Left lung (tissue), 10 donors: ENCODE data around the gene STIM2. TPM values are rescaled to one million over a fixed set of nuclear protein-coding genes. Genes with fewer than 3 reads are reported as not detected.

Experiments used
- ATAC-seq: fragments of 200-7000 bp; cut with Tn5 transposase; one replicate; pipeline ENCODE4 v1.9.1; 2020; ENCODE audit warnings: moderate library complexity
- DNase-seq, 4 donors: peaks; one replicate each; pipeline ENCODE4 v3.0.0-alpha.2; 2013 to 2020
- H3K27ac ChIP-seq, 2 donors: fragments of 200-600 bp; sonication (generic) in 1 of 2; one replicate each; pipeline versions ENCODE4 v1.5.0 to v1.8.0; 2020 to 2021
- H3K27me3 ChIP-seq, 2 donors: fragments of 200-600 bp; sonication (generic) in 1 of 2; one replicate each; pipeline versions ENCODE4 v1.5.0 to v1.8.0; 2020 to 2021
- H3K36me3 ChIP-seq, 2 donors: fragments of 200-600 bp; sonication (generic) in 1 of 2; one replicate each; pipeline versions ENCODE4 v1.5.0 to v1.8.0; 2020 to 2021
- H3K4me1 ChIP-seq, 2 donors: fragments of 200-600 bp; one replicate each; pipeline ENCODE4 v1.8.0; 2021
- H3K4me3 ChIP-seq, 2 donors: fragments of 200-600 bp; sonication (generic) in 1 of 2; one replicate each; pipeline versions ENCODE4 v1.5.0 to v1.8.0; 2020 to 2021; ENCODE audit warnings: mild to moderate bottlenecking in 1 of 2
- H3K9me3 ChIP-seq, 2 donors: fragments of 200-600 bp; sonication (generic) in 1 of 2; one replicate each; pipeline versions ENCODE4 v1.5.0 to v1.8.0; 2020 to 2021
- CTCF ChIP-seq, 2 donors: fragments of 200-600 bp; sonication (generic) in 1 of 2; IDR thresholded peaks; one replicate each; pipeline versions ENCODE4 v1.5.0 to v1.8.0; 2021; ENCODE audit warnings: antibody characterized with exemption in 2 of 2
- intact Hi-C, 2 donors: fragments of 100-400 bp; cut with DNase I; formaldehyde crosslinking; loops; one replicate each; pipeline versions ENCODE4 v1.11.2 to v1.14.2; 2022
- polyA plus RNA-seq, 6 donors: library from polyadenylated mRNA; unstranded; fragments of 120-200 nt; gene quantifications; one replicate each; pipeline ENCODE4 v1.2.1, GENCODE V29; 2013; ENCODE audit not compliant: insufficient read length in 6 of 6
- total RNA-seq, 2 donors: library from RNA; stranded (reverse); fragmentation: NEBNext Ultra II Directional; extraction: Animal tissue kit (Norgen Biotek cat#: 25700); gene quantifications; one replicate each; pipeline ENCODE4 v1.2.1, GENCODE V29; 2021
- donor health status: DM: no; HTN: yes; CAD: no.
- donor health status: DM: no; HTN: no; CAD: no.

The STIM2 gene
- total and polyA plus RNA-seq, 8 donors: 29.1 to 62.7 (median 53.2) TPM

GRCh38 chr4:26907731-26908599 is 47.3 kb downstream of the STIM2 start:
- H3K4me3 ChIP-seq: no peak overlapping the region
- H3K27me3 ChIP-seq: no peaks in the 10 kb centered on the region
- ATAC-seq (no peak), DNase-seq (no peak)
- H3K36me3 ChIP-seq: no peaks in the 10 kb centered on the region
- no peak for TF ChIP-seq CTCF (IDR thresholded peaks at IDR 0.05)
- intact Hi-C loops: no loop called here
- no peak overlapping the region for H3K27ac ChIP-seq
- H3K9me3 ChIP-seq: no peaks in the 10 kb centered on the region
- peaks cover 0 to 9% of the 10 kb centered on the region in 2 donors for H3K4me1 ChIP-seq

- Histone ChIP-seq H3K9me3 (no peaks in the 10 kb centered on the region), H3K27me3 (no peaks in the 10 kb centered on the region), H3K4me3 (no peak overlapping the region), H3K36me3 (no peaks in the 10 kb centered on the region), H3K4me1 (peaks cover 0 to 7% of the 10 kb centered on the region in 2 donors), H3K27ac (no peak overlapping the region)
- TF ChIP-seq CTCF (IDR thresholded peaks at IDR 0.05): no peak
- ATAC-seq (no peak), DNase-seq (no peak)
- intact Hi-C loops: no loop called here
Observed at GRCh38 chr4:26909369-26909768, 48.7 kb downstream of the STIM2 start.

- H3K4me3 ChIP-seq: no peak overlapping the region
- no peak overlapping the region for H3K27ac ChIP-seq
- H3K36me3 ChIP-seq: no peaks in the 10 kb centered on the region
- no peak for TF ChIP-seq CTCF (IDR thresholded peaks at IDR 0.05)
- no peak for DNase-seq
- no peaks in the 10 kb centered on the region for H3K27me3 ChIP-seq
- peaks cover 0 to 4% of the 10 kb centered on the region in 2 donors for H3K4me1 ChIP-seq
- H3K9me3 ChIP-seq: no peaks in the 10 kb centered on the region
- ATAC-seq: no peak
- intact Hi-C loops: no loop called here
Observed at GRCh38 chr4:26911254-26911653, 50.6 kb downstream of the STIM2 start.

GRCh38 chr4:26912069-26912468 is 51.4 kb downstream of the STIM2 start:
- ATAC-seq: no peak

More at GRCh38 chr4:26912069-26912468, 51.4 kb downstream of the STIM2 start:
- Histone ChIP-seq H3K27ac (no peak overlapping the region), H3K9me3 (no peaks in the 10 kb centered on the region), H3K36me3 (no peaks in the 10 kb centered on the region), H3K4me1 (peaks cover 0 to 4% of the 10 kb centered on the region in 2 donors), H3K27me3 (no peaks in the 10 kb centered on the region), H3K4me3 (no peak overlapping the region)
- intact Hi-C loops: no loop called here
- no peak for TF ChIP-seq CTCF (IDR thresholded peaks at IDR 0.05)
- DNase-seq: no peak
